GM23248 (cell line): Measurements from ENCODE around the gene CRLF2.
"Not testable (repeated sequence)": the region's sequence is repeated elsewhere in the genome, so short reads cannot be mapped to it uniquely, and the experiment has no call there.

Experiments used
- EZH2 ChIP-seq: fragments of 200-600 bp; sonication (generic); IDR thresholded peaks from 2 replicates; pipeline ENCODE4 v1.6.1; 2018; ENCODE audit warnings: antibody characterized with exemption, mild to moderate bottlenecking; ENCODE audit not compliant: insufficient read depth, poor library complexity, severe bottlenecking
- EZH2phosphoT487 ChIP-seq: fragments of 200-600 bp; sonication (generic); IDR thresholded peaks from 2 replicates; pipeline ENCODE4 v1.6.1; 2018; ENCODE audit warnings: antibody characterized with exemption, moderate library complexity, mild to moderate bottlenecking, low read depth; ENCODE audit not compliant: insufficient read depth

DNA sequence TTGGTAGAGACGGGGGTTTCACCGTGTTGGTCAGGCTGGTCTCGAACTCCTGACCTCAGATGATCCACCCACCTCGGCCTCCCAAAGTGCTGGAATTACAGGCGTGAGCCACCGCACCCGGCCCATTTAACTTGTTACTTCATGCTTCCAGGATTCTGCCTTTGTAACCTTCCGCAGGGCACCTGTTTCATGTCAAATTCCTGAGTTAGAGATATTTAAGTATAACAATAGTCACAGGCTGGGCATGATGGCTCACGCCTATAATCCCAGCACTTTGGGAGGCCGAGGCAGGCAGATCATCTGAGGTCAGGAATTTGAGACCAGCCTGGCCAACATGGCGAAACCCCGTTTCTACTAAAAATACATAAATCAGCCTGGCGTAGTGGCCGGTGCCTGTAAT lies 30.8 kb downstream of the CRLF2 start:
- TF ChIP-seq EZH2, EZH2phosphoT487: not testable (repeated sequence)
